Astrocyte of the cerebellum (primary cell): Measurements from ENCODE around the gene HIBADH.

Experiments used
- DNase-seq: peaks from one replicate; pipeline ENCODE4 v3.0.0-alpha.2; 2011; ENCODE audit warnings: low read depth
- H3K4me3 ChIP-seq: 2 replicates; pipeline ENCODE4 v1.5.1; 2011; ENCODE audit warnings: mild to moderate bottlenecking, low read depth, low read length, moderate library complexity
- in situ Hi-C: cut with HindIII; loops from 2 replicates; pipeline ENCODE4 v1.10.0; 2017; ENCODE audit warnings: low sequenced_read_pairs
- TF ChIP-seq, protein P1 (sequence below): IDR thresholded peaks from 2 replicates; pipeline ENCODE4 v1.5.1; 2012; ENCODE audit warnings: low read length, low read depth, moderate library complexity, mild to moderate bottlenecking; ENCODE audit errors: missing control alignments

Gene HIBADH

DNA sequence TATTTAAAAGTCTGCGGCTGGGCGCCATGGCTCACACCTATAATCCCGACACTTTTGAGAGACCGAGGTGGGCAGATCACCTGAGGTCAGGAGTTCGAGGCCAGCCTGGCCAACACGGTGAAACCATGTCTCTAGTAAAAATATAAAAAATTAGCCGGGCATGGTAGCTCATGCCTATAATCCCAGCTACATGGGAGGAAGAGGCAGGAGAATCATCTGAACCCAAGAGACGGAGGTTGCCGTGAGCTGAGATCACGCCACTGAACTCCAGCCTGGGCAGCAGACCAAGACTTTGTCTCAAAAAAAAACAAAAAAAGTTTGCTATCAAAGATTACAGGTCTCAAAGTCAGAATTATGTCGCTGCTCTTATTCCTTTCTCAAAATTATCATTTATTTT lies 55.5 kb downstream of the HIBADH start:
- DNase-seq = no peak
- TF ChIP-seq, protein P1, sequence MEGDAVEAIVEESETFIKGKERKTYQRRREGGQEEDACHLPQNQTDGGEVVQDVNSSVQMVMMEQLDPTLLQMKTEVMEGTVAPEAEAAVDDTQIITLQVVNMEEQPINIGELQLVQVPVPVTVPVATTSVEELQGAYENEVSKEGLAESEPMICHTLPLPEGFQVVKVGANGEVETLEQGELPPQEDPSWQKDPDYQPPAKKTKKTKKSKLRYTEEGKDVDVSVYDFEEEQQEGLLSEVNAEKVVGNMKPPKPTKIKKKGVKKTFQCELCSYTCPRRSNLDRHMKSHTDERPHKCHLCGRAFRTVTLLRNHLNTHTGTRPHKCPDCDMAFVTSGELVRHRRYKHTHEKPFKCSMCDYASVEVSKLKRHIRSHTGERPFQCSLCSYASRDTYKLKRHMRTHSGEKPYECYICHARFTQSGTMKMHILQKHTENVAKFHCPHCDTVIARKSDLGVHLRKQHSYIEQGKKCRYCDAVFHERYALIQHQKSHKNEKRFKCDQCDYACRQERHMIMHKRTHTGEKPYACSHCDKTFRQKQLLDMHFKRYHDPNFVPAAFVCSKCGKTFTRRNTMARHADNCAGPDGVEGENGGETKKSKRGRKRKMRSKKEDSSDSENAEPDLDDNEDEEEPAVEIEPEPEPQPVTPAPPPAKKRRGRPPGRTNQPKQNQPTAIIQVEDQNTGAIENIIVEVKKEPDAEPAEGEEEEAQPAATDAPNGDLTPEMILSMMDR = no peak
- no peak overlapping the region for H3K4me3 ChIP-seq
- in situ Hi-C loops = no loop called here

DNA sequence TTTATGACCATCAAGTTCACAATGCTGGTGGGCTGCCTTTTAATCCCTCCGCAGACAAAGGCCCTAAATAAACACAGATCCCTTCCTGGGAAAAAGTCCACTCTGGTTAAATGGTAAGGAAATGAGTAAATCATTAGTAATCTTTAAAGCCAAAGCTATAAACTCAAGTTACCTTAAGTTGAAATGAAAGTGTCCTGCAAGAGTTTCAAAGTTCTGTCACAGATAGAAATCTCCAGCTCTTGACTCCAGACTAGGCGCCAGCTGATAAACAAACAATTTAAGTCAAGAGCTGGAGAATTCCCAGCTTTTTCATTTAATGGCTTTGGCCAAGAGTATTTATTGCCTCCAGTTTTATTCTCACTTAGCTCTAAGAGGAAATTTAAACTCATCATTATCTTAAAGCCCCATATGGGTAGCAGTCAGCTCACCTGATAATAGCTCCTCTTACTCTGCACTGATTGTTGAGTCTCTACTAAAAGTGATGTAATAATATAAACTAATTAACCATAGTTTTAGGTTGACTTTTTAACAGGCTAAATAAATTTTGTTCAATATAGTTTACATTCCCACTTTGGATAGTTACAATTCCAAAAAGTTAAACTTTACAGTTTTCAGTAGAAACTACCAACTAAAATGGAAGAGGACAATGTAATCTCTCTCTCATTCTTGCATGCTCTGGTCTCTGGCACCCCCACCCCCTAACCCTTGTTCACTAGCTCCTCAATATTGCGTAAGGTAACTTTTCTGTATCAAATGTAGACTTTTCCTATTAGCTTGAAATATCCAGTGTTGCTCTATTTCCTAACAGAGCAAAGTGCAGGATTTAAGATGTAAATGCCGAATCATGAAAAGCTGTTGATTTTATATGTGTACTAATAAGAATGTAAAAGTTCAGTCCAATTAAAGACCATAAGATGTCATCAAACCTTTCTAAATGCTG lies 56.1 kb downstream of the HIBADH start:
- TF ChIP-seq, protein P1 = no peak
- DNase-seq = peak; percentile 47
- no peak overlapping the region for H3K4me3 ChIP-seq
- in situ Hi-C loops = no loop called here

DNA sequence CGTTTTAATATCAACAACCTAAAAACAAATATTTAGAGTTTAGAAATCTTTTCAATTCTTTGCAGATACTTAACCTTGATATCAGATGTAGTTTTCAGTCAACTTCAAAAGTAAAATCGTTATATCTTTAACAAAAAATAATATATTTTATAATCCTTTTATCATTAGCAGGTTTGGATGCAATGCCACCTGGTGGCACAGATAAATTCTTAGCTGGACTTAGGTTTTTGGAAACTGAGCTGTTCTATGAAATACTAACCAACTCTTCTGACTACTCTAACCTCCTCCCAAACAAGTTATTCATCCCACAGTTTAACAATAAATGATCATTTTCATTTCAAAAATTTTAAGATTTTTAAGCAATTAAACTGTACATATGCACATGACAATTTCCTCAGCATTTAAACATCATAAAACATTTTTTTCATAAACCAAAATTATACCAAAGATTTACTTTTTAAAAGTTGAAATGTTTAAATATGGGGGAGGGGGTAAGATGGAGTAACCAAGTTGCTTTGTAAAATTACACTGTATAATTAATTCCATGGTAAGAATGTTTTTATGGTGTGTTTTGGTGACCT lies 56.9 kb downstream of the HIBADH start:
- DNase-seq = no peak
- in situ Hi-C loops = no loop called here
- no peak overlapping the region for H3K4me3 ChIP-seq
- TF ChIP-seq, protein P1 = peak; percentile 53

DNA sequence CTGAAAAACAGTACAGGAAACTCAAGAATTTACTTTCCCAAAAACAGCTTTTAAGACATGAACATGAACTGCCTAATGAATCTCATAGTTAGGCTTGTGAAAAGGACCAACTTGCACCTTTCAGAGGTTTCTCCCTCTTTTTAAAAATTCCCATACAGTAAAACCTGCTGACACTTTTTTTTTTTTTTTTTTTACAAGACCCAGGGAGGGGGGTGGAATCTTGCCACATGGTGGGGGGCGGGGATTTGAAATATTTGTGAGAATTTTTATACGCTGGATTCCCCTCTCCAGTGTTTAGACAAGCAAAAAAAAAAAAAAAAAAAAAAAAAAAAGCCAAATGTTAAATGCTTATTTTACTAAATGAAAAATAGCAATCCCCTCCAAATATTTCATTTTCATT lies 57.4 kb downstream of the HIBADH start:
- no peak overlapping the region for H3K4me3 ChIP-seq

DNA sequence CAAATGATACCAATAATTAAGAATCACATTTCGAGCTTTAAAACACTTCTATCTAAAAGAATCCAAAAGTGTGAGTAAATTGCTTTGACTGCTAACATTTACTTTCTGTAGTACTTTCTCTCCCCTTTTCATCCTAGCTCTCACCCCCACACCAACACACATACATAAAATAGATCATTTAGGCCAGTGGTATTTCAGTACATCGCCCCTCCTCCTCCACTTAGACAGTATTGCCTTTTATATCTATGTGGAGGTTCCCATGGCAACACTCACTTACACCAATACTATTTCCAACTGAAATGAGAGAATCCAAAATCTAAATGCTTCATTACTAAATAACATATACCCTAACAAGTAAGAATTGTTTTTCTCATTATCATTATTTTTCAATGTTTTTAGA lies 58.9 kb downstream of the HIBADH start:
- in situ Hi-C loops = no loop called here
- DNase-seq = no peak
- TF ChIP-seq, protein P1 = no peak
- no peak overlapping the region for H3K4me3 ChIP-seq

More for the DNA sequence above, 57.4 kb downstream of the HIBADH start:
- no peak for DNase-seq
- in situ Hi-C loops = no loop called here
- TF ChIP-seq, protein P1 = no peak

DNA sequence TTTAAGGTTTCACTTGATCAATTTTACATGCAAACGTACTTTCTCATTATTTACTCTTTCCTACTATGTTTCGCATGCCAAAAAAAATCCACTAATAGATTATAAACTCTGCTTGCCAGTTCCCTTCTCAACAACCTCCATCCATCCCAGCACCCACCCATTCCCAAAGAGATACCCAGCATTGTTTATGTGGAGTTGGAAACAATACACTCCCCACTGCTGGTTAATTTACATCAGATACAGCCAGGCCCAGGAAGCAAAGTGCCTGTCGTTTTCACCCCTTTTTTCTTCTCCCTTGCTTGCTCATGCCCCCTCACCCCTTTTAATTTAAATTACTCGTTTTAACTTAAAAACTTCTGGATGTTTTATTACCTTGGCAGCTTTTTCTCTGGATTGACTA lies 59.9 kb downstream of the HIBADH start:
- in situ Hi-C loops = no loop called here
- H3K4me3 ChIP-seq = no peak overlapping the region
- no peak for DNase-seq
- TF ChIP-seq, protein P1 = no peak
